Mucosa of stomach (tissue), 1 donor: ENCODE measurements around the gene MUC5AC.
A peak's percentile ranks its signal among the peaks of the same experiment; 100 is the strongest.
"Not testable (repeated sequence)": the region's sequence is repeated elsewhere in the genome, so short reads cannot be mapped to it uniquely, and the experiment has no call there.

Experiments
- H3K27me3 ChIP-seq: one replicate; pipeline ENCODE4 v1.7.0; 2013; ENCODE audit warnings: mild to moderate bottlenecking, low read length; ENCODE audit not compliant: control insufficient read depth, insufficient read depth
- H3K36me3 ChIP-seq: one replicate; pipeline ENCODE4 v1.7.0; 2013; ENCODE audit warnings: low read length; ENCODE audit not compliant: control insufficient read depth, insufficient read depth
- H3K4me1 ChIP-seq: one replicate; pipeline ENCODE4 v1.7.0; 2013; ENCODE audit warnings: mild to moderate bottlenecking, low read length; ENCODE audit not compliant: control insufficient read depth, insufficient read depth
- H3K4me3 ChIP-seq: one replicate; pipeline ENCODE4 v1.7.0; 2013; ENCODE audit warnings: low read length
- H3K9ac ChIP-seq: one replicate; pipeline ENCODE4 v1.7.0; 2013; ENCODE audit warnings: mild to moderate bottlenecking, low read length, moderate library complexity
- H3K9me3 ChIP-seq: one replicate; pipeline ENCODE4 v1.7.0; 2013; ENCODE audit warnings: mild to moderate bottlenecking, low read length, moderate library complexity; ENCODE audit not compliant: control insufficient read depth
- donor health status: Pancreatic carcinoma.

MUC5AC gene

GRCh38 chr11:1157645-1158591, at the start of gene MUC5AC:
Gene MUC5AC, plus strand, starts transcription at chr11:1157953. Its CDS starts 47 bp downstream, at chr11:1158000.
- Histone ChIP-seq H3K27me3 (no peaks in the 10 kb centered on the region), H3K9me3 (no peaks in the 10 kb centered on the region), H3K9ac (peak within 1 kb of the TSS; percentile 99), H3K4me3 (peak within 1 kb of the TSS; percentile 97), H3K36me3 (peaks cover 18% of the 10 kb centered on the region), H3K4me1 (peaks cover 40% of the 10 kb centered on the region)

- Histone ChIP-seq H3K4me1 (peaks cover 5% of the 10 kb centered on the region), H3K4me3 (no peak overlapping the region), H3K27me3 (no peaks in the 10 kb centered on the region), H3K9ac (no peak overlapping the region), H3K36me3 (no peaks in the 10 kb centered on the region), H3K9me3 (no peaks in the 10 kb centered on the region)
Measured at GRCh38 chr11:1108246-1108900, 49.4 kb upstream of the MUC5AC start.

- no peak overlapping the region for H3K9ac ChIP-seq
- no peaks in the 10 kb centered on the region for H3K36me3 ChIP-seq
- no peak overlapping the region for H3K4me3 ChIP-seq
- no peaks in the 10 kb centered on the region for H3K9me3 ChIP-seq
- no peaks in the 10 kb centered on the region for H3K27me3 ChIP-seq
- H3K4me1 ChIP-seq: peaks cover 5% of the 10 kb centered on the region
Measured at GRCh38 chr11:1109101-1109917, 48.4 kb upstream of the MUC5AC start.

GRCh38 chr11:1109918-1110705, 47.6 kb upstream of the MUC5AC start:
- Histone ChIP-seq H3K27me3 (no peaks in the 10 kb centered on the region), H3K9me3 (no peaks in the 10 kb centered on the region), H3K9ac (no peak overlapping the region), H3K4me1 (peaks cover 12% of the 10 kb centered on the region), H3K4me3 (no peak overlapping the region), H3K36me3 (no peaks in the 10 kb centered on the region)

- Histone ChIP-seq H3K4me3 (no peak overlapping the region), H3K9ac (no peak overlapping the region), H3K27me3 (no peaks in the 10 kb centered on the region), H3K9me3 (no peaks in the 10 kb centered on the region), H3K4me1 (peaks cover 20% of the 10 kb centered on the region), H3K36me3 (no peaks in the 10 kb centered on the region)
Measured at GRCh38 chr11:1111545-1112212, 46.1 kb upstream of the MUC5AC start.

- H3K9me3 ChIP-seq: no peaks in the 10 kb centered on the region
- no peak overlapping the region for H3K9ac ChIP-seq
- no peak overlapping the region for H3K4me3 ChIP-seq
- H3K36me3 ChIP-seq: no peaks in the 10 kb centered on the region
- H3K27me3 ChIP-seq: no peaks in the 10 kb centered on the region
- peaks cover 29% of the 10 kb centered on the region for H3K4me1 ChIP-seq
Measured at GRCh38 chr11:1112351-1113191, 45.2 kb upstream of the MUC5AC start.

- no peaks in the 10 kb centered on the region for H3K27me3 ChIP-seq
- no peaks in the 10 kb centered on the region for H3K9me3 ChIP-seq
- H3K36me3 ChIP-seq: no peaks in the 10 kb centered on the region
- peaks cover 36% of the 10 kb centered on the region for H3K4me1 ChIP-seq
- H3K9ac ChIP-seq: no peak overlapping the region
- H3K4me3 ChIP-seq: no peak overlapping the region
Measured at GRCh38 chr11:1113405-1114201, 44.1 kb upstream of the MUC5AC start.

- Histone ChIP-seq H3K4me1 (peaks cover 51% of the 10 kb centered on the region), H3K9ac (peak overlapping the region; percentile 31)
- not testable (repeated sequence) for H3K4me3 ChIP-seq, H3K27me3 ChIP-seq, H3K9me3 ChIP-seq, H3K36me3 ChIP-seq
Measured at GRCh38 chr11:1115292-1115691, 42.5 kb upstream of the MUC5AC start.

- Histone ChIP-seq H3K27me3 (no peaks in the 10 kb centered on the region), H3K9me3 (no peaks in the 10 kb centered on the region), H3K9ac (no peak overlapping the region), H3K4me3 (no peak overlapping the region), H3K4me1 (peaks cover 60% of the 10 kb centered on the region), H3K36me3 (no peaks in the 10 kb centered on the region)
Measured at GRCh38 chr11:1116104-1116503, 41.6 kb upstream of the MUC5AC start.
